K562 (cell line): Measurements from ENCODE around the gene GAB1. TPM values are rescaled to one million over a fixed set of nuclear protein-coding genes. Genes with fewer than 3 reads are reported as not detected.

Experiments used
- ATAC-seq: fragments of 200-7000 bp; cut with Tn5 transposase; 3 replicates; pipeline ENCODE4 v1.9.1; 2020; ENCODE audit warnings: moderate library complexity
- BruUV-seq: library from RNA; stranded (reverse); fragments of 400-500 nt; replicated peaks from 2 replicates; lab custom pipeline; 2021; lab: Mats Ljungman, UMichigan
- CTCF ChIA-PET: fragments of 300-600 bp; formaldehyde crosslinking; extraction: SDS; loops from one replicate; lab custom pipeline; 2021; ENCODE audit warnings: low intra/inter-chr PET ratio; lab: Yijun Ruan, JAX
- POLR2A ChIA-PET: fragments of 300-600, 350-650 bp; sonication (Branson Sonifier 250); formaldehyde crosslinking; extraction: SDS; loops from one replicate; lab custom pipeline; 2021; ENCODE audit warnings: antibody characterized with exemption, inconsistent platforms; lab: Yijun Ruan, JAX
- DNase-seq, 4 experiments: peaks; one replicate each; pipeline versions ENCODE4 v3.0.0 to v3.0.0-alpha.2; 2011 to 2018; ENCODE audit warnings: low spot score in 3 of 4, mixed read lengths in 3 of 4; ENCODE audit errors: extremely low read depth in 1 of 4
- FAIRE-seq: peaks from 2 replicates; lab custom pipeline; 2011; peaks lifted over from hg19 to GRCh38; lab: Jason Lieb, UNC
- H2AFZ ChIP-seq: 2 replicates; pipeline ENCODE4 v1.6.0; 2011; ENCODE audit warnings: low read depth, low read length, control low read depth, inconsistent platforms
- H3K27ac ChIP-seq: fragments of 200-600 bp; 3 replicates; pipeline ENCODE4 v1.8.0; 2011; ENCODE audit warnings: low read depth, mild to moderate bottlenecking, control low read depth, inconsistent platforms, low read length, moderate library complexity, mixed read lengths; ENCODE audit errors: extremely low read depth
- H3K27me3 ChIP-seq, 2 experiments: fragments of 300-600 bp in 1 of 2; 2 replicates in 1 of 2; 3 replicates in 1 of 2; pipeline versions ENCODE4 v1.6.0 to v1.8.0; 2011; ENCODE audit warnings: inconsistent platforms in 2 of 2, low read length in 2 of 2, mild to moderate bottlenecking in 1 of 2, mixed read lengths in 1 of 2, moderate library complexity in 1 of 2; ENCODE audit not compliant: control insufficient read depth in 2 of 2, insufficient read depth in 2 of 2
- H3K36me3 ChIP-seq: fragments of 300-600 bp; 3 replicates; pipeline ENCODE4 v1.8.0; 2011; ENCODE audit warnings: mild to moderate bottlenecking, low read length, inconsistent platforms; ENCODE audit not compliant: control insufficient read depth, insufficient read depth
- H3K4me1 ChIP-seq, 2 experiments: fragments of 200-600 bp in 1 of 2; replicated peaks in 1 of 2; 2 replicates in 1 of 2; 3 replicates in 1 of 2; pipeline versions ENCODE4 v1.5.1 to v1.8.0; 2011; ENCODE audit warnings: inconsistent platforms in 2 of 2, low read length in 2 of 2, mild to moderate bottlenecking in 1 of 2, mixed read lengths in 1 of 2, moderate library complexity in 1 of 2; ENCODE audit not compliant: control insufficient read depth in 2 of 2, insufficient read depth in 2 of 2
- H3K4me2 ChIP-seq: 2 replicates; pipeline ENCODE4 v1.6.1; 2011; ENCODE audit warnings: low read length, control low read depth, inconsistent platforms, mixed read lengths; ENCODE audit not compliant: insufficient read depth
- H3K4me3 ChIP-seq: fragments of 200-600 bp; sonication (generic), shearing (Covaris generic); 2 replicates; pipeline ENCODE4 v1.5.1; 2016; ENCODE audit warnings: control low read depth, inconsistent platforms
- H3K79me2 ChIP-seq: fragments of 200-600 bp; 3 replicates; pipeline ENCODE4 v1.8.0; 2011; ENCODE audit warnings: low read length, inconsistent platforms; ENCODE audit not compliant: control insufficient read depth, insufficient read depth
- H3K9ac ChIP-seq, 2 experiments: 2 replicates each; pipeline versions ENCODE4 v1.6.0 to v1.6.1; 2011; ENCODE audit warnings: low read depth in 2 of 2, low read length in 2 of 2, control low read depth in 1 of 2, inconsistent platforms in 1 of 2, mild to moderate bottlenecking in 1 of 2, mixed read lengths in 1 of 2; ENCODE audit not compliant: insufficient read depth in 1 of 2
- H3K9me1 ChIP-seq: one replicate; pipeline ENCODE4 v1.6.0; 2011; ENCODE audit warnings: inconsistent platforms, mild to moderate bottlenecking, low read length, moderate library complexity; ENCODE audit not compliant: control insufficient read depth, insufficient read depth
- H3K9me3 ChIP-seq: replicated peaks from 2 replicates; pipeline ENCODE4 v1.5.1; 2011; ENCODE audit warnings: low read depth, low read length, inconsistent platforms; ENCODE audit not compliant: control insufficient read depth, insufficient read depth
- H4K20me1 ChIP-seq: replicated peaks from 2 replicates; pipeline ENCODE4 v1.6.1; 2011; ENCODE audit warnings: low read length, inconsistent platforms, mixed read lengths; ENCODE audit not compliant: control insufficient read depth, insufficient read depth
- ARNT ChIP-seq, 2 experiments: fragments of 450-650 bp; IDR thresholded peaks; 2 replicates each; pipeline ENCODE4 v1.6.1; 2016; ENCODE audit warnings: mild to moderate bottlenecking in 1 of 2
- ILK ChIP-seq: fragments of 450-650 bp; IDR thresholded peaks from 2 replicates; pipeline ENCODE4 v1.6.1; 2016; ENCODE audit warnings: missing genetic modification characterization, low read depth, mild to moderate bottlenecking, missing compliant biosample characterization, moderate library complexity, borderline replicate concordance
- MCM5 ChIP-seq: fragments of 450-650 bp; IDR thresholded peaks from 2 replicates; pipeline ENCODE4 v1.6.1; 2016; ENCODE audit warnings: low read depth
- NFYB ChIP-seq: IDR thresholded peaks from 2 replicates; pipeline ENCODE4 v1.6.1; 2011; ENCODE audit warnings: mild to moderate bottlenecking, moderate library complexity; ENCODE audit not compliant: insufficient read length; ENCODE audit errors: extremely low read depth
- NR1H2 ChIP-seq: sonication (generic); formaldehyde crosslinking; IDR thresholded peaks from 2 replicates; pipeline ENCODE4 v1.4.0; 2020; ENCODE audit warnings: mild to moderate bottlenecking, missing genetic modification reagents
- RFX1 ChIP-seq: fragments of 450-650 bp; IDR thresholded peaks from 2 replicates; pipeline ENCODE4 v1.6.1; 2016; ENCODE audit warnings: mild to moderate bottlenecking, moderate library complexity
- SNAPC5 ChIP-seq: fragments of 250-450 bp; sonication (Bioruptor Pico); IDR thresholded peaks from 2 replicates; pipeline ENCODE4 v1.8.0; 2021; ENCODE audit warnings: moderate library complexity, mild to moderate bottlenecking, inconsistent platforms
- THRAP3 ChIP-seq: fragments of 450-650 bp; IDR thresholded peaks from 2 replicates; pipeline ENCODE4 v1.6.1; 2016; ENCODE audit warnings: mild to moderate bottlenecking, inconsistent platforms, borderline replicate concordance
- ZC3H8 ChIP-seq: fragments of 450-650 bp; IDR thresholded peaks from 2 replicates; pipeline ENCODE4 v1.6.1; 2017
- ZNF407 ChIP-seq: fragments of 450-650 bp; IDR thresholded peaks from 2 replicates; pipeline ENCODE4 v1.6.1; 2016; ENCODE audit warnings: low read depth
- ZNF589 ChIP-seq: fragments of 200-800 bp; sonication (Bioruptor generic); IDR thresholded peaks from 2 replicates; pipeline ENCODE4 v1.6.1; 2016; ENCODE audit warnings: low read depth, missing genetic modification characterization, missing compliant biosample characterization
- ZSCAN32 ChIP-seq: fragments of 450-650 bp; formaldehyde crosslinking; IDR thresholded peaks from 2 replicates; pipeline ENCODE4 v1.4.0; 2020; ENCODE audit warnings: mild to moderate bottlenecking, moderate library complexity
- WGBS: fragments of 100-300 bp; shearing (Covaris generic); methylation state at CpG from one replicate; pipeline ENCODE4 v1.1.6; 2016; ENCODE audit warnings: low coverage, mixed read lengths; ENCODE audit not compliant: insufficient coverage; ENCODE audit errors: missing lambda C conversion rate; 5-methylcytosine and 5-hydroxymethylcytosine counted together
- in situ Hi-C: fragments of 300-500 bp; cut with MboI; formaldehyde crosslinking; loops from 4 replicates; pipeline ENCODE4 v1.15.0; 2018; ENCODE audit warnings: inconsistent platforms, mixed read lengths
- intact Hi-C: fragments of 100-400 bp; cut with micrococcal nuclease; formaldehyde crosslinking; loops from 2 replicates; pipeline ENCODE4 v1.14.2; 2022
- polyA plus RNA-seq, 8 experiments: library from polyadenylated mRNA; depleted of rRNA in 4 of 8; stranded (reverse) in 5 of 8; unstranded in 3 of 8; fragments of >200 nt; fragmentation: Nextera tagmentation in 2 of 8; fragmentation: Illumina TruSeq in 1 of 8; extraction: Ambion mirVana in 2 of 8; extraction: Trizol in 1 of 8; gene quantifications; 2 replicates each; pipeline versions ENCODE4 v1.2.1 to v1.2.3, GENCODE V29; 2011 to 2014; ENCODE audit warnings: inconsistent platforms in 1 of 8, missing spikeins in 1 of 8
- total RNA-seq, 7 experiments: library from RNA; depleted of rRNA in 6 of 7; stranded (reverse); fragments of >200 nt in 6 of 7; fragmentation: Illumina TruSeq in 2 of 7; extraction: Trizol in 2 of 7; gene quantifications; 2 replicates each; pipeline versions ENCODE4 v1.2.1 to v1.2.3, GENCODE V29; 2011 to 2021; ENCODE audit warnings: low replicate concordance in 1 of 7
- TF ChIP-seq, protein P1 (sequence below), 2 experiments: fragments of 450-650 bp in 1 of 2; sonication (generic) in 1 of 2; formaldehyde crosslinking; conservative IDR thresholded peaks; 2 replicates each; pipeline versions ENCODE4 v1.4.0 to v1.8.1; 2020 to 2022; ENCODE audit warnings: mild to moderate bottlenecking in 1 of 2, missing genetic modification reagents in 1 of 2

Gene GAB1
- total and polyA plus RNA-seq, 9 of the 15 experiments (the other 6 are each of a cell fraction or from before 2014, with no cell fraction given) = 1.3 to 14.6 (median 7.5) TPM

DNA sequence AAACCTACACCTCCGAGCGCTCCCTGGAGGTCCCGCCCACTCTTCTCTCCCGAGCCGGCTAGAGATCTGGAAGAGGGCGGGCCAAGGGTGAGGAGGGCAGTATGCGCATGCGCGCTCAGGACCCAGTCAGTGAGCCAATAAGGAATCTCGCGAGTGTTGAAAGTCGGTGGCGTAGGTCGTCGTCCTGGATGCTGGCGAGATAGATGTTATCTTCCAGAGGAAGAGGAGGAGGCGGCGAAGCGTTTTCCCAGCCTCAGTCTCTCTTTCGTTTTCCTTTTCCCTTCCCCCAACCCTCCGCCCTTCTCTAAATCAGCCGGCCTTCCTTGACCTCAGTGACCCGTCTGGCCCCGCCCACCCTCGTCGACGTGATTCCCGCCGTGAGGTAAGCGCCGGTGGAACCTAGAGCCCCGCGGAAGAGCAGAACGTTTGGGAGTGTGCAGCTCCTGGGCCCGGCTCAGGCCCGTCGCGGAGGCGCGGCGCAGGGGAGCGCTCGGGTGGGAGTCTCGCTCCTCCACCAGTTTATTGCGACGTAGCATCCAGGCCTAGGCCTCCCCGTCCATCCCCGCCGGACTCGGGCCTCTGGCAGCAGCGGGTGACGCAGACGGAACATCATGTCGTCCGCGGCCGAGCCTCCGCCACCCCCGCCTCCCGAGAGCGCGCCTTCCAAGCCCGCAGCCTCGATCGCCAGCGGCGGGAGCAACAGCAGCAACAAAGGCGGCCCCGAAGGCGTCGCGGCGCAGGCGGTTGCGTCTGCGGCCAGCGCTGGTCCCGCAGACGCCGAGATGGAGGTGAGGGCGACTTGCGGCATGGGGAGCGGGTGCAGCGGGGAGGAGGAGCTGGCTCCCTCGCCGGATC lies 176.9 kb downstream of the GAB1 start, which contains the start of gene SMARCA5:
TSS of gene SMARCA5 (plus strand) at position 389 of the 855 bp plus-strand sequence. CDS start at position 612, 223 bp downstream.
- peak within 1 kb of the TSS; percentile 81 for H3K4me3 ChIP-seq
- peaks cover 24% of the 10 kb centered on the region for H3K36me3 ChIP-seq
- peak within 1 kb of the TSS; percentile 87 for H3K27ac ChIP-seq
- H3K9me1 ChIP-seq = no peaks in the 10 kb centered on the region
- peak; percentile 98 to 99 (median 99) for DNase-seq
- POLR2A ChIA-PET = interaction anchor here (0.6 to 1.7 kb wide), 10 partner anchors 10 to 180 kb away, joined by 3 to 6 read pairs (median 3); no protein-coding TSS in a partner anchor
- H3K9me3 ChIP-seq = no peaks in the 10 kb centered on the region
- peak; percentile 99 for FAIRE-seq
- BruUV-seq = no TSS peak
- H3K4me2 ChIP-seq = peak within 1 kb of the TSS; percentile 89
- 0% methylated on average over 56 of the region's 86 CpGs for WGBS
- peak within 1 kb of the TSS; percentile 83 to 98 for H3K9ac ChIP-seq
- peaks cover 0 to 8% of the 10 kb centered on the region in 2 experiments; a peak in 3 of 5 replicates for H3K4me1 ChIP-seq
- H3K27me3 ChIP-seq = no peaks in the 10 kb centered on the region
- CTCF ChIA-PET = no interaction called here
- H4K20me1 ChIP-seq = peaks cover 11% of the 10 kb centered on the region
- H3K79me2 ChIP-seq = peaks cover 51% of the 10 kb centered on the region
- intact Hi-C loops = loop anchor here (5.0 to 10.0 kb wide), 2 partner anchors 176 to 621 kb away; partner anchors contain the start of gene GAB1
- H2AFZ ChIP-seq = peak within 1 kb of the TSS; percentile 94
- in situ Hi-C loops = no loop called here
- peak; percentile 87 for ATAC-seq
- peak; percentile 83 for TF ChIP-seq RFX1
- TF ChIP-seq, protein P1, sequence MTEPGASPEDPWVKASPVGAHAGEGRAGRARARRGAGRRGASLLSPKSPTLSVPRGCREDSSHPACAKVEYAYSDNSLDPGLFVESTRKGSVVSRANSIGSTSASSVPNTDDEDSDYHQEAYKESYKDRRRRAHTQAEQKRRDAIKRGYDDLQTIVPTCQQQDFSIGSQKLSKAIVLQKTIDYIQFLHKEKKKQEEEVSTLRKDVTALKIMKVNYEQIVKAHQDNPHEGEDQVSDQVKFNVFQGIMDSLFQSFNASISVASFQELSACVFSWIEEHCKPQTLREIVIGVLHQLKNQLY (CRISPR knock-in tag; conservative IDR thresholded peaks at IDR 0.05) = 0 out of 4 replicates have a peak, but pooled peaks of 1 of the 2 experiments have one; percentile 52
- TF ChIP-seq ZSCAN32 (CRISPR knock-in tag) = no peak
- TF ChIP-seq ZNF407 = no peak
- TF ChIP-seq SNAPC5 = no peak
- TF ChIP-seq ARNT (IDR thresholded peaks at IDR 0.05) = no peak
- no peak for TF ChIP-seq THRAP3
- no peak for TF ChIP-seq ZC3H8
- TF ChIP-seq ZNF589 = no peak
- TF ChIP-seq ILK (tag) = no peak
- TF ChIP-seq NR1H2 = no peak
- peak; percentile 8 for TF ChIP-seq NFYB
- no peak for TF ChIP-seq MCM5
